ENCODE results near the gene MIA. TPM values are rescaled to one million over a fixed set of nuclear protein-coding genes. Genes with fewer than 3 reads are reported as not detected.
A peak's percentile ranks its signal among the peaks of the same experiment; 100 is the strongest.

The MIA gene
- total and polyA plus RNA-seq, 2 of the 8 experiments (the other 6 are each of a cell fraction or from before 2014, with no cell fraction given), result not detected

- WGBS, 2 experiments (ENCODE audit: extremely low coverage in 1 of 2, insufficient coverage in 1 of 2, insufficient read length in 1 of 2, insufficient replicate concordance in 2 of 2, low coverage in 1 of 2, low lambda C conversion rate in 2 of 2, missing lambda C conversion rate in 1 of 2), result 37% methylated on average over 25 of the region's 26 CpGs; no CpG with 5 or more reads in 1 of the 2 experiments
- ChIA-PET CTCF (ENCODE audit: partially characterized antibody) (interaction anchor here (0.8 to 4.4 kb wide), 21 partner anchors 8 to 338 kb away, joined by 3 to 26 read pairs (median 5); partner anchors contain the start of genes EGLN2, NUMBL and RAB4B), POLR2A (ENCODE audit: partially characterized antibody) (interaction anchor here (0.5 to 15.7 kb wide), 24 partner anchors 8 to 320 kb away, joined by 3 to 241 read pairs (median 5); partner anchors contain the start of genes ACTMAP, COQ8B, EGLN2 and ITPKC)
- no peaks in the 10 kb centered on the region for H3K27me3 ChIP-seq (replicated peaks in 1 of 4; ENCODE audit: control insufficient read depth in 3 of 4, extremely low read depth in 1 of 4, insufficient read depth in 3 of 4, low read length in 3 of 4)
- no peaks in the 10 kb centered on the region for H3K9me3 ChIP-seq (ENCODE audit: insufficient read depth in 2 of 2, low read depth in 1 of 2, low read length in 1 of 2)
- H3K4ac ChIP-seq (replicated peaks; ENCODE audit: insufficient read length, low read depth, low read length), result no peak overlapping the region
- peaks cover 44 to 60% of the 10 kb centered on the region in 2 experiments for H4K20me1 ChIP-seq (replicated peaks in 1 of 2; ENCODE audit: control insufficient read depth in 1 of 2, insufficient read depth in 2 of 2, low read length in 2 of 2)
- no peak overlapping the region for H2AFZ ChIP-seq (ENCODE audit: low read length)
- peak; percentile 77 for FAIRE-seq
- no peak overlapping the region for H3K9ac ChIP-seq (replicated peaks in 1 of 4; ENCODE audit: extremely low read depth in 1 of 4, low read depth in 3 of 4, low read length in 3 of 4)
- H3K23ac ChIP-seq (ENCODE audit: insufficient read length), result no peak overlapping the region
- no peak overlapping the region for H3K14ac ChIP-seq (ENCODE audit: insufficient read length)
- H4K5ac ChIP-seq (ENCODE audit: insufficient read length, low read depth, low read length), result no peak overlapping the region
- no peak overlapping the region for H2BK15ac ChIP-seq (ENCODE audit: low read length)
- peak overlapping the region; percentile 4 to 45; a peak in 3 of 4 replicates for H3K4me2 ChIP-seq (ENCODE audit: insufficient read depth in 1 of 2, low read depth in 2 of 2, low read length in 2 of 2)
- peak overlapping the region in 2 of 4 experiments; percentile 22 to 35; a peak in 2 of 8 replicates for H3K4me3 ChIP-seq (ENCODE audit: extremely low read depth in 1 of 4, insufficient read depth in 2 of 4, low read depth in 3 of 4, low read length in 4 of 4)
- peaks cover 6 to 42% (median 13%) of the 10 kb centered on the region in 4 experiments; a peak in 6 of 8 replicates for H3K36me3 ChIP-seq (ENCODE audit: control insufficient read depth in 2 of 4, insufficient read depth in 4 of 4, low read length in 3 of 4)
- peaks cover 7% of the 10 kb centered on the region; the same call in 1 of the 2 replicates for H3K23me2 ChIP-seq (ENCODE audit: low read depth, low read length)
- H4K8ac ChIP-seq (ENCODE audit: extremely low read depth, insufficient read depth, low read length), result no peak overlapping the region; the same call in 1 of the 2 replicates
- 0 out of 2 replicates have a peak overlapping the region, but pooled peaks have one; percentile 35 for H2BK5ac ChIP-seq (ENCODE audit: low read depth, low read length)
- no peak overlapping the region for H4K91ac ChIP-seq (replicated peaks; ENCODE audit: insufficient read length, low read length)
- H3K18ac ChIP-seq (ENCODE audit: extremely low read depth, low read length), result no peak overlapping the region
- no peak overlapping the region for H3K56ac ChIP-seq (replicated peaks; ENCODE audit: insufficient read length, low read depth, low read length)
- no peak overlapping the region for H3K27ac ChIP-seq (ENCODE audit: low read depth, low read length)
- H3K4me1 ChIP-seq (replicated peaks in 1 of 4; ENCODE audit: control insufficient read depth in 3 of 4, insufficient read depth in 4 of 4, low read length in 3 of 4), result peaks cover 3 to 53% (median 27%) of the 10 kb centered on the region in 4 experiments
- H2AK5ac ChIP-seq (ENCODE audit: low read depth, low read length), result 0 out of 2 replicates have a peak overlapping the region, but pooled peaks have one; percentile 28
- no peak overlapping the region for H2BK20ac ChIP-seq (ENCODE audit: low read length)
- no peak overlapping the region for H2BK120ac ChIP-seq (replicated peaks; ENCODE audit: low read depth, low read length)
- H3K79me1 ChIP-seq (ENCODE audit: low read depth, low read length), result peaks cover 31% of the 10 kb centered on the region
- no peak overlapping the region for H2BK12ac ChIP-seq (ENCODE audit: low read depth, low read length)
- DNase-seq (ENCODE audit: low read depth in 1 of 2, low spot score in 2 of 2), result peak; percentile 90 to 95
- H3K79me2 ChIP-seq (ENCODE audit: control insufficient read depth in 1 of 2, insufficient read depth in 2 of 2, low read length in 2 of 2), result peaks cover 5 to 58% of the 10 kb centered on the region in 2 experiments
- TF ChIP-seq CREB1 (IDR thresholded peaks at IDR 0.05), result peak; percentile 87
- TF ChIP-seq NANOG (IDR thresholded peaks at IDR 0.05; ENCODE audit: insufficient read depth, low read depth, low read length, poor library complexity, severe bottlenecking), result no peak
- no peak for TF ChIP-seq MAFK (IDR thresholded peaks at IDR 0.05; ENCODE audit: low read depth, low read length)
- TF ChIP-seq RNF2 (IDR thresholded peaks at IDR 0.05; ENCODE audit: borderline replicate concordance, low read depth, low read length, missing control alignments, poor library complexity, severe bottlenecking), result no peak
- TF ChIP-seq BCL11A (IDR thresholded peaks at IDR 0.05; ENCODE audit: low read depth in 2 of 2, low read length in 2 of 2), result no peak
- TF ChIP-seq PHF8 (conservative IDR thresholded peaks at IDR 0.05; ENCODE audit: low read depth, low read length), result no peak
- no peak for TF ChIP-seq RFX5 (IDR thresholded peaks at IDR 0.05; ENCODE audit: borderline replicate concordance, low read depth, low read length)
- TF ChIP-seq CBX8 (IDR thresholded peaks at IDR 0.05; ENCODE audit: borderline replicate concordance, low read depth, low read length), result no peak
- TF ChIP-seq ASH2L (IDR thresholded peaks at IDR 0.05; ENCODE audit: low read length), result no peak
- TF ChIP-seq BACH1 (IDR thresholded peaks at IDR 0.05; ENCODE audit: low read length), result peak; percentile 45; the same call in 1 of the 2 replicates
- TF ChIP-seq ATF3 (IDR thresholded peaks at IDR 0.05; ENCODE audit: insufficient read depth, low read depth, low read length), result no peak
Observed at GRCh38 chr19:40806423-40807146, 31.3 kb downstream of the MIA start.

All from H1 (cell line).